Ishikawa (cell line): Measurements from ENCODE around the gene PDE4B.

Source experiments
- FOXM1 ChIP-seq: IDR thresholded peaks from 2 replicates; pipeline ENCODE4 v1.6.1; 2012; ENCODE audit warnings: low read depth, borderline replicate concordance
- RAD21 ChIP-seq: IDR thresholded peaks from 2 replicates; pipeline ENCODE4 v1.6.1; 2012; ENCODE audit warnings: low read depth
- TAF1 ChIP-seq: IDR thresholded peaks from 2 replicates; pipeline ENCODE4 v1.6.1; 2012; ENCODE audit warnings: low read depth, mild to moderate bottlenecking
- USF1 ChIP-seq: IDR thresholded peaks from 2 replicates; pipeline ENCODE4 v1.6.1; 2012
- YY1 ChIP-seq: IDR thresholded peaks from 2 replicates; pipeline ENCODE4 v1.6.1; 2012; ENCODE audit warnings: low read depth

DNA sequence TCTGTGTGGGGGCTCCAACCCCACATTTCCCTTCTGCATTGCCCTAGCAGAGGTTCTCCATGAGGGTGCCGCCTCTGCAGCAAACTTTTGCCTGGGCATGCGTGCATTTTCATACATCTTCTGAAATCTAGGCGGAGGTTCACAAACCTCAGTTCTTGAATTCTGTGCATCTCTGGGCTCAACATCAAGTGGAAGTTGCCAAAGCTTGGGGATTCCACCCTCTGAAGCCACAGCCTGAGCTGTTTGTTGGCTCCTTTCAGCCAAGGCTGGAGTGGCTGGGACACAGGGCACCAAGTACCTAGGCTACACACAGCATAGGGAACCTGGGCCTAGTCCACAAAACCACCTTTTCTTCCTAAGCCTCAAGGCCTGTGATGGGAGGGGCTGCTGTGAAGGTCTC, 235.3 kb downstream of the PDE4B start:
- TF ChIP-seq YY1 (no peak), TAF1 (no peak), USF1 (no peak), FOXM1 (no peak), RAD21 (no peak)
